HG03196 (cell line): ENCODE results near the gene COX6B2.
A peak's percentile ranks its signal among the peaks of the same experiment; 100 is the strongest.
"Not testable (repeated sequence)": the region's sequence is repeated elsewhere in the genome, so short reads cannot be mapped to it uniquely, and the experiment has no call there.

Experiments used
- ATAC-seq: cut with Tn5 transposase; IDR thresholded peaks from one replicate; pipeline ENCODE4 v1.9.1; 2021; ENCODE audit not compliant: unreplicated experiment

The COX6B2 gene

DNA sequence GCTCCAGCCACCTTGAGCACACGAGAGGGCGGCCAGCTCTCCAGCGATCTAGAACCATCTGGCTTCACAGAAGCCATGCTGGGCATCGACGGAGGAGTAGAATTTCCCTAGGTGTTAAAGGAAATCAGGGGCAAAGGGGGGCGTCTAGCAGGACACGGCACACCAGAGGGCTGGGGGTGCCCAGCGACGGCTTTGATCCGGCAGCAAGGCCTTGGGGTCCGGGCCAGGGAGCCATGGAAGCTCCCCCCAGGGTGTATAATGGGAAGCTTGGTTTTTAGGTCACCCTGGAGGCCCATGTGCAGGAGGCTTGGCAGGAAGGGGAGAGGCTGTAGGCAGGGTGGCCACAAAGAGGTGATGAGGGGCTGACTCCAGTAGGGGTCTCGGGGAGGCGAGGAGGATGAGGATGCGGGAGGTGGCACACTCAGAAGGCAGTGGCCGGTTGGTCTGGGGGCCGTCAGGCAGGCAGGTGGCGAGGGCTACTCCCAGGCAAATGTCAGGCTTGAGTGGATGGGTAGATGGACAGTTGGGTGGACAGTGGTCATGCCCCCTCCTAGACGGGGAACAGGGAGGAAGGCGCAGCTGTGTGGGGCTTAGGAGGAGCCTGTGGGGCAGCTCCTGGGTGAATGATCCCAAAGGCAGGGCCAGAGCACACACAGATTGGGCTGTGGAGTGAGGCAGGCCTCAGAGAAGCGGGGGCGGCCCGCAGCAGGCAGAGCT is 9.3 kb downstream of the COX6B2 start:
- ATAC-seq: no peak

DNA sequence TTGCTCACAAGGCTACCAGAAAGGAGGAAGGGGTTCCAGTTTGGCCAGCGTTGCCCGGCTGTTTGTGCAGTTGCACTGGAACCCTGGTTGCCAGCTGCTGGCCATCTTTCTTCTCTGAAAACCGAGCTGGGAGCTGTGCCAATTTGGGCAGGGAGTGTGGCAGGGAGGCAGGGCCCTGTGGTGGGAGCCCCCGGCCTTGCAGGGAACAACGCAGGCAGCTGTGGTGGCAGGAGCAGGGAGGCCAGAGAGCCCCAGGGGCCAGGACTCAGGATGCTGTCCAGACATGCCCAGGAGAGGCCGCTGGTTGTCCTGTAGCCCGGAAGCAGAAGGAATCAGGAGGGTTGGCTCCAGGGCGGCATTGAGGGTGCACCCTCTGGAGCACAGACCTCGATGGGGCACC is 10.1 kb downstream of the COX6B2 start:
- ATAC-seq: no peak

- ATAC-seq: no peak
These were observed 12.7 kb downstream of the COX6B2 start for GRCh38 chr19:55341595-55342531.

DNA sequence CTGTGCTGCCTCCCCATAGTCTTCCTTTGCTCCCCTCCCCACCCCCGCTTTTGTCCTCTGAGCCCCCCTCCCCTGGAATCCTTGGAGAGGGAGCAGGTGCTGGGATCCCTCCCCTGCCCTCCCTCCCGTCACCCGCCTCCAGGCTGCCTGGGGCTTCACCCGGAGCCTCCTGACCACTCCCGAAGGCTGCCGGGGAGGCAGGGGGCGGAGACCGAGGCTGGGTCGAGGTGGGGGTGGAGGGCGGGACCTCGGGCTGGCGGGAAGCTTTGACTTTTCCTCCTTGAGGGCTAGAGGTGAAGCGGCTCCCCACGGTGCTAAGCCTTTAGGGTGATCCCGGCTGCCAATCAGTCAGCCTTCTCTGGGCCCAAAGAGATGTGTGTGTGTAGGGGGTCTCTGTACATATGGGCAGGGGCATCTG is 13.3 kb downstream of the COX6B2 start:
- ATAC-seq: no peak

GRCh38 chr19:55340784-55341147 is 13.8 kb downstream of the COX6B2 start:
- ATAC-seq: no peak

- no peak for ATAC-seq
These were observed 14.4 kb downstream of the COX6B2 start for GRCh38 chr19:55339889-55340783.

- ATAC-seq: peak; percentile 82
These were observed 15.2 kb downstream of the COX6B2 start, which contains the start of gene KMT5C for GRCh38 chr19:55339105-55339888. Gene KMT5C (plus strand): TSS chr19:55339876. CDS start chr19:55341937, 2,061 bp downstream.

DNA sequence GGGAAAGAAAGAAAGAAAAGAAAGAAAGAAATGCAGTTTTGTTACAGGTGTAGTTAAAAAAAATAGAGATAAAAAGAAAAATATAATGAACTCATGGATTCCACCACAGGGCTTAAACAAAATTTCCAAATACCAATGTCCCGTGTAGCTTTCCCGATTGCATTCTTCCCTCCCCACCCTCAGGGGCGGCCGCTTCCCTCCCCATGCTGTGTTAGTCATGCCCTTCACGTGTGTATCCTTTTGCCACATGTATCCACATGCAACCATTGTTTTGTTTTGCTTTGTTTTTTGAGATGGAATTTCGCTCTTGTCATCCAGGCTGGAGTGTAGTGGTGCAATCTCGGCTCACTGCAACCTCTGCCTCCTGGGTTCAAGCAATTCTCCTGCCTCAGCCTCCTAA is 18.4 kb downstream of the COX6B2 start:
- ATAC-seq: no peak

GRCh38 chr19:55333870-55334269 is 20.6 kb downstream of the COX6B2 start:
- ATAC-seq: no peak

GRCh38 chr19:55329791-55330190 is 24.7 kb downstream of the COX6B2 start:
- not testable (repeated sequence) for ATAC-seq

DNA sequence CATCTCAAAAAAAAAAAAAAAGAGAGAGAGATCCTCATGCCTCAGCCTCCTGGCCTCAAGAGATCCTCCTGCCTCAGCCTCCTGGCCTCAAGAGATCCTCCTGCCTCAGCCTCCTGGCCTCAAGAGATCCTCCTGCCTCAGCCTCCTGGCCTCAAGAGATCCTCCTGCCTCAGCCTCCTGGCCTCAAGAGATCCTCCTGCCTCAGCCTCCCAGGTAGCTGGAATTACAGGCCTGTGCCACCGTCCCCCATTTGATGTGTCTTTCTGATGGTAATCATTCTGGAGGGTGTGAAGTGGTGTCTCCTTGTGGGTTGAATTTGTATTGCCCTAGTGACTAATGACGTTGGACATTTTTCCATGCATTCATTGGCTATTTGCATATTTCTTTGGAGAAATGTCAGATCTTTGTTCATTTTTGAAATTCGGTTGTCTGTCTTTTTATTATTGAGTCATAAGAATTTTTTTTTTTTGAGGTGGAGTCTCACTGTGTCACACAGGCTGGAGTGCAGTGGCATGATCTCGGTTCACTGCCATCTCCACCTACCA is 25.7 kb downstream of the COX6B2 start:
- ATAC-seq: not testable (repeated sequence)

- no peak for ATAC-seq
These were observed 29.3 kb downstream of the COX6B2 start, which contains the start of gene TMEM150B for GRCh38 chr19:55325172-55325571. Gene TMEM150B (minus strand): TSS chr19:55325341. CDS start chr19:55321036, 4,305 bp downstream.

DNA sequence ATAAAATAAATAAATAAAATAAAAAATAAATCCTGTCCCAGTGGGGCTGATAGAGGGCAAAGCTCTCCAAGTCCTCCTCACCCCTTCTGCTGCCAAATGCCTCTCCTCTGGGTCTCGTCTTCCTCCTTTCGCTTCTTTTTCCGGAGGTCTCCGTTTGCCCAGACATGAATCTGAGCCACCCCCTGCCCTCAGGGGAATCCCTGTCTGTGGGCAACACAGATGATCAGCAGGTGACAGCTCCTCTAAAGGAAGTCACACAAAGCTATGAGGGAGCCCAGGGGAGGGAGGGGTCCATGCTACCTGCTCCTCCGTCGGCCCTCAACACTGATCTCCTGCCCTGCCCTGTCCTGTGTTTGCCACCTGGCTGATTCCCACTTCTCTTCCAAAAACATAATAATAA is 29.9 kb downstream of the COX6B2 start:
- no peak for ATAC-seq

- no peak for ATAC-seq
These were observed 32.2 kb downstream of the COX6B2 start for GRCh38 chr19:55322204-55322885.

- ATAC-seq: no peak
These were observed 32.9 kb downstream of the COX6B2 start for GRCh38 chr19:55321466-55322137.

DNA sequence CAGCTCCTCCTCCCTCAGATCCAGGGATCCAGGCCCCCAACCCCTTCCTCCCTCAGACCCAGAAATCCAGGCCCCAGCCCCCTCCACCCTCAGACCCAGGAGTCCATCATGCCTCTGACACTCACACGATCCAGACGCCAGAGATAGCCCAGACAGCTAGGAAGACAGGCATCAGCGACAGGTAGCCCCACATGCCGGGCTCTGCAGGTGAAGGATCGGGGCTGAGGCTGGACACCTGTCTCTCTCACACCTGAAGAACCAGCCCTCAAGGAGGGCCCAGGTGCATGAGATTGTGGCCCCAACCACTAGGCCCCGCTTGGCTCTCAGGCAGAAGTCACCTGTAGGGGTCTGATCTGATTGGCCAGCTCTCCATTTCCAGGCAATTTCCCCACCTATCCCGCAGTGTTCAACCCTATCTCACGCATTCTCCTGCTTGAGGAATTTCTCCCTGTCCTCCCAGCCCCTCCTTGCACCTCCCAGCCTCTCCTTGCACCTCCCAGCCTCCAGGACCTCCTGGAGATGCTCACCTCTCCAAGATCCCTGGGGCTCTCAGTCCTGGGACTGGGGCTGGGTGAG is 33.6 kb downstream of the COX6B2 start:
- ATAC-seq: no peak

GRCh38 chr19:55319785-55320184 is 34.7 kb downstream of the COX6B2 start:
- no peak for ATAC-seq

DNA sequence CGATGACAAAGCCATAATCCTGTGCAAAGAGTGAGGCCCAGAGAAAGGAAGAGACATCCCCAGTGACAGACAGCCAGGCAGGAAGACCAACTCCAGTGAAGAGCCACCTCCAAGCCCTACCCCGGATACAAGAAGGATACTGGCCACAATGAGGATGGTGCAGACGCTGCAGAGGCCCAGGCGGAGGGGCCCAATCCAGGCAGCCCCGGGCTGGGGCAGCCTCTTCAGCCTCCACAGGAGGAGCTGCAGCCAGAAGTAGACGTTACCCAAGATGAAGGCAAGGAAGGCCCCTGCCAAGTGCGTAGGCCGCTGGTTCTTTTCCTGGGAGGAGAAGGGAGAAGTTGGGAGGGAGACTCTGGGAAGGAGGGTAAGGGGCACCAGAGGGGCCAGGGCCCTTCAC is 37.9 kb downstream of the COX6B2 start:
- ATAC-seq: no peak
